H1 (cell line): ENCODE data around the gene TMEM92. TPM values are rescaled to one million over a fixed set of nuclear protein-coding genes. Genes with fewer than 3 reads are reported as not detected.

Experiments used
- CTCF ChIA-PET: fragments of 300-600 bp; sonication (Branson Sonifier 250); formaldehyde crosslinking; loops from one replicate; lab custom pipeline; 2021; ENCODE audit not compliant: partially characterized antibody; lab: Charles Lee
- POLR2A ChIA-PET: fragments of 300-600 bp; sonication (Branson Sonifier 250); formaldehyde crosslinking; loops from one replicate; lab custom pipeline; 2021; ENCODE audit warnings: inconsistent platforms; ENCODE audit not compliant: partially characterized antibody; lab: Charles Lee
- DNase-seq, 2 experiments: peaks; one replicate each; pipeline versions ENCODE4 v3.0.0 to v3.0.0-alpha.2; 2010 to 2022; ENCODE audit warnings: low spot score in 2 of 2, low read depth in 1 of 2, mixed read lengths in 1 of 2
- FAIRE-seq: peaks from 2 replicates; lab custom pipeline; 2011; peaks lifted over from hg19 to GRCh38; lab: Jason Lieb, UNC
- H2AFZ ChIP-seq: 2 replicates; pipeline ENCODE4 v1.8.1; 2012; ENCODE audit warnings: low read length, inconsistent platforms
- H2AK5ac ChIP-seq: 2 replicates; pipeline ENCODE4 v1.6.1; 2013; ENCODE audit warnings: low read depth, low read length
- H2BK120ac ChIP-seq: replicated peaks from 2 replicates; pipeline ENCODE3; 2013; ENCODE audit warnings: low read depth, low read length, inconsistent platforms
- H2BK12ac ChIP-seq: 2 replicates; pipeline ENCODE4 v1.6.1; 2013; ENCODE audit warnings: low read depth, low read length
- H2BK15ac ChIP-seq: 2 replicates; pipeline ENCODE4 v1.6.1; 2013; ENCODE audit warnings: low read length
- H2BK20ac ChIP-seq: 2 replicates; pipeline ENCODE4 v1.6.1; 2013; ENCODE audit warnings: low read length
- H2BK5ac ChIP-seq: 2 replicates; pipeline ENCODE4 v1.6.1; 2013; ENCODE audit warnings: low read depth, low read length
- H3K14ac ChIP-seq: 2 replicates; pipeline ENCODE4 v1.6.1; 2013; ENCODE audit warnings: inconsistent platforms; ENCODE audit not compliant: insufficient read length
- H3K18ac ChIP-seq: 2 replicates; pipeline ENCODE4 v1.6.1; 2013; ENCODE audit warnings: low read length; ENCODE audit errors: extremely low read depth
- H3K23ac ChIP-seq: 2 replicates; pipeline ENCODE4 v1.6.1; 2013; ENCODE audit warnings: inconsistent platforms; ENCODE audit not compliant: insufficient read length
- H3K23me2 ChIP-seq: 2 replicates; pipeline ENCODE4 v1.6.1; 2013; ENCODE audit warnings: low read depth, low read length
- H3K27ac ChIP-seq: 2 replicates; pipeline ENCODE4 v1.6.1; 2011; ENCODE audit warnings: low read depth, low read length, inconsistent platforms
- H3K27me3 ChIP-seq, 4 experiments: replicated peaks in 1 of 4; 1 replicate in 1 of 4; 2 replicates in 3 of 4; pipeline versions ENCODE4 v1.6.1 to v1.8.1; 2011 to 2013; ENCODE audit warnings: low read length in 3 of 4, mild to moderate bottlenecking in 3 of 4, inconsistent platforms in 2 of 4, mixed read lengths in 2 of 4, moderate library complexity in 1 of 4; ENCODE audit not compliant: control insufficient read depth in 3 of 4, insufficient read depth in 3 of 4; ENCODE audit errors: extremely low read depth in 1 of 4
- H3K36me3 ChIP-seq, 4 experiments: 2 replicates each; pipeline versions ENCODE4 v1.6.1 to v1.8.1; 2011 to 2013; ENCODE audit warnings: mild to moderate bottlenecking in 4 of 4, low read length in 3 of 4, moderate library complexity in 2 of 4, control low read depth in 1 of 4, inconsistent platforms in 1 of 4; ENCODE audit not compliant: insufficient read depth in 4 of 4, control insufficient read depth in 2 of 4
- H3K4ac ChIP-seq: replicated peaks from 2 replicates; pipeline ENCODE3; 2013; ENCODE audit warnings: low read length, low read depth, mixed read lengths, inconsistent platforms; ENCODE audit not compliant: insufficient read length
- H3K4me1 ChIP-seq, 4 experiments: replicated peaks in 1 of 4; 1 replicate in 1 of 4; 2 replicates in 3 of 4; pipeline versions ENCODE4 v1.6.1 to v1.8.1; 2011 to 2013; ENCODE audit warnings: low read length in 3 of 4, inconsistent platforms in 2 of 4, mixed read lengths in 1 of 4; ENCODE audit not compliant: insufficient read depth in 4 of 4, control insufficient read depth in 3 of 4
- H3K4me2 ChIP-seq, 2 experiments: 2 replicates each; pipeline versions ENCODE4 v1.6.1 to v1.8.1; 2011 to 2013; ENCODE audit warnings: low read depth in 2 of 2, low read length in 2 of 2, control low read depth in 1 of 2, inconsistent platforms in 1 of 2, mild to moderate bottlenecking in 1 of 2; ENCODE audit not compliant: insufficient read depth in 1 of 2
- H3K4me3 ChIP-seq, 4 experiments: fragments of 200-600, 300-600 bp in 1 of 4; sonication (generic), shearing (Covaris generic), sonication (Bioruptor Twin) in 1 of 4; 2 replicates each; pipeline versions ENCODE4 v1.5.1 to v1.8.1; 2011 to 2016; ENCODE audit warnings: low read length in 4 of 4, low read depth in 3 of 4, control low read depth in 2 of 4, inconsistent platforms in 2 of 4, mild to moderate bottlenecking in 2 of 4, mixed read lengths in 1 of 4, moderate library complexity in 1 of 4; ENCODE audit not compliant: insufficient read depth in 2 of 4; ENCODE audit errors: extremely low read depth in 1 of 4
- H3K56ac ChIP-seq: replicated peaks from 2 replicates; pipeline ENCODE3; 2013; ENCODE audit warnings: low read depth, mild to moderate bottlenecking, mixed read lengths, low read length, inconsistent platforms; ENCODE audit not compliant: insufficient read length
- H3K79me1 ChIP-seq: 2 replicates; pipeline ENCODE4 v1.6.1; 2013; ENCODE audit warnings: low read depth, low read length, control low read depth
- H3K79me2 ChIP-seq, 2 experiments: 2 replicates each; pipeline versions ENCODE4 v1.6.1 to v1.8.1; 2012 to 2013; ENCODE audit warnings: low read length in 2 of 2, mild to moderate bottlenecking in 2 of 2, inconsistent platforms in 1 of 2; ENCODE audit not compliant: insufficient read depth in 2 of 2, control insufficient read depth in 1 of 2
- H3K9ac ChIP-seq, 4 experiments: replicated peaks in 1 of 4; 1 replicate in 1 of 4; 2 replicates in 3 of 4; pipeline versions ENCODE4 v1.6.1 to v1.8.1; 2011 to 2013; ENCODE audit warnings: low read depth in 3 of 4, low read length in 3 of 4, control low read depth in 2 of 4, mild to moderate bottlenecking in 2 of 4, moderate library complexity in 2 of 4, inconsistent platforms in 1 of 4; ENCODE audit errors: extremely low read depth in 1 of 4
- H3K9me3 ChIP-seq, 2 experiments: 2 replicates each; pipeline versions ENCODE4 v1.6.1 to v1.8.1; 2012 to 2013; ENCODE audit warnings: mild to moderate bottlenecking in 2 of 2, moderate library complexity in 2 of 2, control low read depth in 1 of 2, inconsistent platforms in 1 of 2, low read depth in 1 of 2, low read length in 1 of 2, mixed read lengths in 1 of 2; ENCODE audit not compliant: insufficient read depth in 2 of 2
- H4K20me1 ChIP-seq, 2 experiments: replicated peaks in 1 of 2; 2 replicates each; pipeline versions ENCODE3 to v1.8.1; 2011 to 2013; ENCODE audit warnings: inconsistent platforms in 2 of 2, low read length in 2 of 2, mild to moderate bottlenecking in 1 of 2; ENCODE audit not compliant: insufficient read depth in 2 of 2, control insufficient read depth in 1 of 2
- H4K5ac ChIP-seq: 2 replicates; pipeline ENCODE4 v1.6.1; 2013; ENCODE audit warnings: low read length, low read depth, mixed read lengths, inconsistent platforms; ENCODE audit not compliant: insufficient read length
- H4K8ac ChIP-seq: 2 replicates; pipeline ENCODE4 v1.8.0; 2013; ENCODE audit warnings: mild to moderate bottlenecking, moderate library complexity, low read length, inconsistent platforms; ENCODE audit not compliant: insufficient read depth; ENCODE audit errors: extremely low read depth
- H4K91ac ChIP-seq: replicated peaks from 2 replicates; pipeline ENCODE3; 2013; ENCODE audit warnings: low read length, mixed read lengths, inconsistent platforms; ENCODE audit not compliant: insufficient read length
- BACH1 ChIP-seq: IDR thresholded peaks from 2 replicates; pipeline ENCODE4 v1.6.1; 2012; ENCODE audit warnings: low read length, improper control_type of control experiment
- CEBPB ChIP-seq: IDR thresholded peaks from 2 replicates; pipeline ENCODE4 v1.6.1; 2012; ENCODE audit warnings: low read depth, low read length
- CHD1 ChIP-seq: IDR thresholded peaks from 2 replicates; pipeline ENCODE4 v1.6.1; 2012; ENCODE audit warnings: low read depth, low read length, improper control_type of control experiment
- CHD2 ChIP-seq: IDR thresholded peaks from 2 replicates; pipeline ENCODE4 v1.6.1; 2012; ENCODE audit warnings: low read length, improper control_type of control experiment
- EGR1 ChIP-seq: IDR thresholded peaks from 2 replicates; pipeline ENCODE4 v1.6.1; 2011; ENCODE audit warnings: low read depth, low read length, borderline replicate concordance
- GABPA ChIP-seq: IDR thresholded peaks from 2 replicates; pipeline ENCODE4 v1.6.1; 2011; ENCODE audit warnings: mild to moderate bottlenecking, low read length, moderate library complexity, borderline replicate concordance; ENCODE audit not compliant: insufficient read depth
- GTF2F1 ChIP-seq: IDR thresholded peaks from 2 replicates; pipeline ENCODE4 v1.6.1; 2012; ENCODE audit warnings: low read depth, low read length, improper control_type of control experiment, borderline replicate concordance
- POLR2A ChIP-seq, 2 experiments: IDR thresholded peaks; 1 replicate in 1 of 2; 2 replicates in 1 of 2; pipeline ENCODE4 v1.6.1; 2011; ENCODE audit warnings: low read depth in 2 of 2, low read length in 2 of 2, mild to moderate bottlenecking in 2 of 2; ENCODE audit errors: control extremely low read depth in 1 of 2
- RBBP5 ChIP-seq: IDR thresholded peaks from 2 replicates; pipeline ENCODE4 v1.7.1; 2012; ENCODE audit warnings: low read depth, mild to moderate bottlenecking, inconsistent platforms, low read length, moderate library complexity, borderline replicate concordance
- RFX5 ChIP-seq: IDR thresholded peaks from 2 replicates; pipeline ENCODE4 v1.6.1; 2011; ENCODE audit warnings: low read depth, low read length, improper control_type of control experiment, borderline replicate concordance
- SP4 ChIP-seq: IDR thresholded peaks from 2 replicates; pipeline ENCODE4 v1.6.1; 2012; ENCODE audit warnings: low read length, inconsistent platforms
- SUZ12 ChIP-seq: fragments of 200-600 bp; sonication (generic); IDR thresholded peaks from 2 replicates; pipeline ENCODE4 v1.6.1; 2012; ENCODE audit warnings: mild to moderate bottlenecking, inconsistent platforms, low read length, moderate library complexity, mixed read lengths
- WGBS, 2 experiments: shearing (Covaris generic) in 1 of 2; methylation state at CpG; one replicate each; pipeline versions ENCODE4 v1.1.6 to v1.1.7; 2013 to 2015; ENCODE audit warnings: low lambda C conversion rate in 2 of 2, mixed read lengths in 2 of 2, inconsistent platforms in 1 of 2, low coverage in 1 of 2, missing lambda C conversion rate in 1 of 2; ENCODE audit not compliant: insufficient replicate concordance in 2 of 2, insufficient coverage in 1 of 2, insufficient read length in 1 of 2; ENCODE audit errors: extremely low coverage in 1 of 2, missing lambda C conversion rate in 1 of 2; 5-methylcytosine and 5-hydroxymethylcytosine counted together
- polyA plus RNA-seq, 7 experiments: library from polyadenylated mRNA; depleted of rRNA in 3 of 7; stranded (reverse) in 5 of 7; unstranded in 2 of 7; fragments of >200 nt in 5 of 7; fragments of 200-250 nt in 2 of 7; gene quantifications; 1 replicate in 5 of 7; 2 replicates in 1 of 7; 4 replicates in 1 of 7; pipeline versions ENCODE4 v1.2.1 to v1.2.3, GENCODE V29; 2011 to 2013; ENCODE audit warnings: missing spikeins in 2 of 7, mixed read lengths in 2 of 7
- total RNA-seq: library from RNA; stranded (reverse); fragmentation: NEBNext Ultra II Directional; extraction: Animal tissue kit (Norgen Biotek cat#: 25700); gene quantifications from 2 replicates; pipeline ENCODE4 v1.2.1, GENCODE V29; 2021

TMEM92 gene
- total and polyA plus RNA-seq, 2 of the 8 experiments (the other 6 are each of a cell fraction or from before 2014, with no cell fraction given): 11.9 to 24.8 TPM

GRCh38 chr17:50261051-50261915, 13.0 kb upstream of the TMEM92 start:
- POLR2A ChIA-PET: interaction anchor here (0.5 to 0.6 kb wide), 2 partner anchors 22 to 77 kb away, joined by 3 read pairs; no protein-coding TSS in a partner anchor
- CTCF ChIA-PET: interaction anchor here (1.1 to 41.5 kb wide), 3 partner anchors 32 to 99 kb away, joined by 3 to 1349 read pairs (median 316); partner anchors contain the start of gene COL1A1
- no peak overlapping the region for H3K9ac ChIP-seq
- peaks cover 0 to 29% (median 19%) of the 10 kb centered on the region in 4 experiments; a peak in 6 of 7 replicates for H3K4me1 ChIP-seq
- no peak overlapping the region for H2BK20ac ChIP-seq
- H3K79me1 ChIP-seq: 0 out of 2 replicates have a peak, but pooled peaks cover 3% of the 10 kb centered on the region
- FAIRE-seq (no peak), DNase-seq (no peak)
- no peak overlapping the region for H2AFZ ChIP-seq
- H3K9me3 ChIP-seq: no peaks in the 10 kb centered on the region
- no peak overlapping the region for H2BK5ac ChIP-seq
- WGBS, 2 experiments: 82% methylated on average over 15 of the region's 15 CpGs; no CpG with 5 or more reads in 1 of the 2 experiments
- H3K79me2 ChIP-seq: no peaks in the 10 kb centered on the region
- H3K4ac ChIP-seq: no peak overlapping the region
- H2BK120ac ChIP-seq: no peak overlapping the region
- H4K91ac ChIP-seq: no peak overlapping the region
- no peaks in the 10 kb centered on the region for H4K20me1 ChIP-seq
- peak overlapping the region; percentile 9; the same call in 1 of the 2 replicates for H2BK12ac ChIP-seq
- H3K14ac ChIP-seq: no peak overlapping the region
- H3K23me2 ChIP-seq: peaks cover 5% of the 10 kb centered on the region; the same call in 1 of the 2 replicates
- no peak overlapping the region for H3K4me2 ChIP-seq
- no peak overlapping the region for H3K18ac ChIP-seq
- H3K27me3 ChIP-seq: no peaks in the 10 kb centered on the region; a peak in 3 of 7 replicates
- no peak overlapping the region for H4K8ac ChIP-seq
- H3K23ac ChIP-seq: no peak overlapping the region
- no peak overlapping the region for H3K27ac ChIP-seq
- H4K5ac ChIP-seq: no peak overlapping the region
- no peak overlapping the region for H3K56ac ChIP-seq
- no peak overlapping the region for H3K4me3 ChIP-seq
- H2AK5ac ChIP-seq: no peak overlapping the region; the same call in 1 of the 2 replicates
- H3K36me3 ChIP-seq: no peaks in the 10 kb centered on the region
- H2BK15ac ChIP-seq: peak overlapping the region; percentile 61; the same call in 1 of the 2 replicates
- TF ChIP-seq EGR1 (no peak), POLR2A (IDR thresholded peaks at IDR 0.05; ENCODE audit: control extremely low read depth in 1 of 2, low read depth in 2 of 2, low read length in 2 of 2) (no peak), RFX5 (no peak), SUZ12 (no peak), GABPA (no peak), CHD2 (no peak), GTF2F1 (no peak), RBBP5 (no peak), BACH1 (no peak), CEBPB (no peak), SP4 (no peak), CHD1 (no peak)
